Left ventricle myocardium inferior (tissue), 1 donor: ENCODE measurements around the gene COL23A1. TPM values are rescaled to one million over a fixed set of nuclear protein-coding genes. Genes with fewer than 3 reads are reported as not detected.

Experiments used
- DNase-seq: peaks from one replicate; pipeline ENCODE4 v3.0.0-alpha.2; 2020
- H3K27ac ChIP-seq: fragments of 200-600 bp; replicated peaks from 2 replicates; pipeline ENCODE4 v1.8.0; 2021
- H3K27me3 ChIP-seq: fragments of 200-600 bp; 2 replicates; pipeline ENCODE4 v1.8.0; 2021; ENCODE audit warnings: low read depth
- H3K36me3 ChIP-seq: fragments of 200-600 bp; 2 replicates; pipeline ENCODE4 v1.8.0; 2021
- H3K4me1 ChIP-seq: fragments of 200-600 bp; 2 replicates; pipeline ENCODE4 v1.8.0; 2021
- H3K4me3 ChIP-seq: fragments of 200-600 bp; 2 replicates; pipeline ENCODE4 v1.8.0; 2021; ENCODE audit warnings: mild to moderate bottlenecking, moderate library complexity
- H3K9me3 ChIP-seq: fragments of 200-600 bp; replicated peaks from 2 replicates; pipeline ENCODE4 v1.8.0; 2021
- intact Hi-C: fragments of 100-400 bp; cut with micrococcal nuclease; formaldehyde crosslinking; loops from one replicate; pipeline ENCODE4 v1.11.0; 2022
- total RNA-seq: library from RNA; stranded (reverse); fragmentation: NEBNext Ultra II Directional; extraction: Animal tissue kit (Norgen Biotek cat#: 25700); gene quantifications from one replicate; pipeline ENCODE4 v1.2.1, GENCODE V29; 2021
- TF ChIP-seq, protein P1 (sequence below): fragments of 200-600 bp; IDR thresholded peaks from 2 replicates; pipeline ENCODE4 v1.8.0; 2021; ENCODE audit warnings: antibody characterized with exemption, mild to moderate bottlenecking, borderline replicate concordance
- donor health status: DM: no; HTN: yes; CAD: no; lungs with severe emphysema.

The COL23A1 gene
- total RNA-seq, 1 donor from 2014 or later: 27.4 TPM

DNA sequence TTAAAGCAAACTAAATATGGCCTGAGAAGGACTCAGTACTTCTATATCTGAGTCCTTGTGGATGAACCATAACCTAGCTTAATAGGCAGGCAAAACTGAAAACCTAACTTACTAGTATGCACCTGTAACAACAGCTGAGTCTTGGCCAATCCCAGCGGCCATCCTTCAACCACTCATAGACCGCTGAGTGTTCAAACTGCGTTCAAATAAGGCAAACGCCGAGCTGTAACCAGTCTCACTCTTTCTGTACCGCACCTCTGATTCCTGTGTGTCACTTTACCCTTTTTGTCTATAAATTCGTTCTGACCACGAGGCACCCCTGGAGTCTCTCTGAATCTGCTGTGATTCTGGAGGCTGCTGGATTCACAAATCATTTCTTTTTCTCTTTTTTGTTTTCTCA lies 170.5 kb downstream of the COL23A1 start:
- Histone ChIP-seq H3K27me3 (peaks cover 34% of the 10 kb centered on the region), H3K36me3 (no peaks in the 10 kb centered on the region), H3K4me1 (peaks cover 16% of the 10 kb centered on the region), H3K27ac (no peak overlapping the region), H3K9me3 (no peaks in the 10 kb centered on the region), H3K4me3 (no peak overlapping the region)
- intact Hi-C loops: no loop called here
- no peak for DNase-seq
- TF ChIP-seq, protein P1, sequence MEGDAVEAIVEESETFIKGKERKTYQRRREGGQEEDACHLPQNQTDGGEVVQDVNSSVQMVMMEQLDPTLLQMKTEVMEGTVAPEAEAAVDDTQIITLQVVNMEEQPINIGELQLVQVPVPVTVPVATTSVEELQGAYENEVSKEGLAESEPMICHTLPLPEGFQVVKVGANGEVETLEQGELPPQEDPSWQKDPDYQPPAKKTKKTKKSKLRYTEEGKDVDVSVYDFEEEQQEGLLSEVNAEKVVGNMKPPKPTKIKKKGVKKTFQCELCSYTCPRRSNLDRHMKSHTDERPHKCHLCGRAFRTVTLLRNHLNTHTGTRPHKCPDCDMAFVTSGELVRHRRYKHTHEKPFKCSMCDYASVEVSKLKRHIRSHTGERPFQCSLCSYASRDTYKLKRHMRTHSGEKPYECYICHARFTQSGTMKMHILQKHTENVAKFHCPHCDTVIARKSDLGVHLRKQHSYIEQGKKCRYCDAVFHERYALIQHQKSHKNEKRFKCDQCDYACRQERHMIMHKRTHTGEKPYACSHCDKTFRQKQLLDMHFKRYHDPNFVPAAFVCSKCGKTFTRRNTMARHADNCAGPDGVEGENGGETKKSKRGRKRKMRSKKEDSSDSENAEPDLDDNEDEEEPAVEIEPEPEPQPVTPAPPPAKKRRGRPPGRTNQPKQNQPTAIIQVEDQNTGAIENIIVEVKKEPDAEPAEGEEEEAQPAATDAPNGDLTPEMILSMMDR: no peak

GRCh38 chr5:178419196-178419595 lies 171.0 kb downstream of the COL23A1 start:
- Histone ChIP-seq H3K9me3 (no peaks in the 10 kb centered on the region), H3K4me3 (no peak overlapping the region), H3K36me3 (no peaks in the 10 kb centered on the region), H3K27me3 (peaks cover 34% of the 10 kb centered on the region), H3K4me1 (peaks cover 16% of the 10 kb centered on the region), H3K27ac (no peak overlapping the region)
- DNase-seq: no peak
- intact Hi-C loops: no loop called here
- TF ChIP-seq, protein P1: no peak

DNA sequence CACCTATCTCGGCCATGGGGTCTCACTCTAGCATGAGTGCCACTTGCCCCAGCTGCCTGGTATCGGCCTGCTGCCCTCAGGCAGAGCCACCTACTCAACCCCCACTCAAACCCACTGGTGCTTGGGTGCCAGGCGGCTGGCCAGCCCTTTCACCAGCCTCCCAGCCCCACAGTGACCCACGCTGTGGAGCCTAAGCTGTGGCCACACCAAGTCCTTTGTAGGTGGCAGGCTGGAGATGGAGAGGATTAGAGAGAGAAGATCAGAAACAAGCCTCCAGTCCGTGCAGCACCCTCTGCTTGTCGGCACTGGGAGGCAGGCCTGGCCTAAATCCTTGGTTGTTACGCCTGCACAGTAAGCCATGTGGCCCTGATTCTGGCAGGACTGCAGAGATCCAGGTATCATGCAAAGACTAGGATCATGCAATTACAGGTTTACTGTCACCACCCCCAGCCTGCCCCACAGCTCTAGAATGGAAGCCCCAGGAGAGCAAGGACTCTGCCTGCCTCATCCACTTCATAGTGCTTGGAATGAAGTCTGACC lies 171.7 kb downstream of the COL23A1 start:
- Histone ChIP-seq H3K27me3 (peaks cover 34% of the 10 kb centered on the region), H3K4me1 (peaks cover 15% of the 10 kb centered on the region), H3K27ac (no peak overlapping the region), H3K9me3 (no peaks in the 10 kb centered on the region), H3K36me3 (no peaks in the 10 kb centered on the region), H3K4me3 (no peak overlapping the region)
- intact Hi-C loops: no loop called here
- TF ChIP-seq, protein P1: no peak
- no peak for DNase-seq

DNA sequence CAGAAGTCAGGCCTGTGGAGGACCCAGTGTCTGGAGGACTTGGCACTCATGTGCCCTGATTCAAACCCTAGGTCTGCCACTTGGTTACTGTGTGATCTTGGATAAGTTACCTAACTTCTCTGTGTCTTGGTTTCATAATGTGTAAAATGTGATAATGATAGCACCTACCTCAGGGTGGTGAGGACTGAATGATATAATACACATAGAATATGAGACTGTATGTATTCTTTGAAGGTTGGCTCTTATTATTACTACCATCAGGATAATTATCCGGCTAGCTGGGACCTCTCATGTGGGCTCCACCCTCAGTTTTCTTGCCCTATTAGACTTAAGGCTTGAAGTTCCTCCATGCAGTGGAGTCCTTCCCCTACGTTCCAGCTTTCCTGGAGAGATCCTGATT lies 172.2 kb downstream of the COL23A1 start:
- intact Hi-C loops: no loop called here
- no peak for DNase-seq
- no peak overlapping the region for H3K4me3 ChIP-seq

GRCh38 chr5:178417391-178417811 lies 172.8 kb downstream of the COL23A1 start:
- intact Hi-C loops: no loop called here
- no peak for DNase-seq
- TF ChIP-seq, protein P1: no peak
- Histone ChIP-seq H3K4me1 (peaks cover 5% of the 10 kb centered on the region), H3K27me3 (peaks cover 34% of the 10 kb centered on the region), H3K4me3 (no peak overlapping the region), H3K27ac (no peak overlapping the region), H3K36me3 (no peaks in the 10 kb centered on the region), H3K9me3 (no peaks in the 10 kb centered on the region)

More for the DNA sequence above, 172.2 kb downstream of the COL23A1 start:
- H3K36me3 ChIP-seq: no peaks in the 10 kb centered on the region
- H3K27me3 ChIP-seq: peaks cover 34% of the 10 kb centered on the region
- peaks cover 10% of the 10 kb centered on the region for H3K4me1 ChIP-seq
- TF ChIP-seq, protein P1: no peak
- no peak overlapping the region for H3K27ac ChIP-seq
- no peaks in the 10 kb centered on the region for H3K9me3 ChIP-seq

- Histone ChIP-seq H3K27ac (no peak overlapping the region), H3K4me3 (no peak overlapping the region), H3K27me3 (peaks cover 34% of the 10 kb centered on the region), H3K4me1 (no peaks in the 10 kb centered on the region), H3K36me3 (no peaks in the 10 kb centered on the region), H3K9me3 (no peaks in the 10 kb centered on the region)
- TF ChIP-seq, protein P1: no peak
- intact Hi-C loops: no loop called here
- DNase-seq: no peak
These were observed 173.3 kb downstream of the COL23A1 start for GRCh38 chr5:178416919-178417318.
